Stimulated activated CD4-positive, alpha-beta T cell treated with anti-CD3 and anti-CD28 coated beads, Interleukin-15, amount 100 ng/mL, for 24 hours (primary cell): ENCODE data around the gene COX4I2.
"Not testable (repeated sequence)": the region's sequence is repeated elsewhere in the genome, so short reads cannot be mapped to it uniquely, and the experiment has no call there.

Experiments
- DNase-seq: peaks from one replicate; pipeline ENCODE4 v3.0.0-alpha.2; 2020

The COX4I2 gene

GRCh38 chr20:31608251-31608945 lies 29.3 kb upstream of the COX4I2 start:
- DNase-seq = no peak

- DNase-seq = not testable (repeated sequence)
Measured at GRCh38 chr20:31612271-31612640, 25.5 kb upstream of the COX4I2 start.

- no peak for DNase-seq
Measured at GRCh38 chr20:31615416-31615815, 22.3 kb upstream of the COX4I2 start.

GRCh38 chr20:31617432-31618104 lies 20.1 kb upstream of the COX4I2 start:
- DNase-seq = no peak

GRCh38 chr20:31620246-31620645 lies 17.5 kb upstream of the COX4I2 start:
- no peak for DNase-seq

- not testable (repeated sequence) for DNase-seq
Measured at GRCh38 chr20:31623123-31623505, 14.6 kb upstream of the COX4I2 start.

- not testable (repeated sequence) for DNase-seq
Measured at GRCh38 chr20:31626534-31626933, 11.2 kb upstream of the COX4I2 start.

GRCh38 chr20:31628057-31628456 lies 9.7 kb upstream of the COX4I2 start:
- DNase-seq = not testable (repeated sequence)

GRCh38 chr20:31630187-31630790 lies 7.4 kb upstream of the COX4I2 start:
- no peak for DNase-seq

- DNase-seq = no peak
Measured at GRCh38 chr20:31632548-31633338, 5.0 kb upstream of the COX4I2 start.

GRCh38 chr20:31633339-31633914 lies 4.3 kb upstream of the COX4I2 start:
- no peak for DNase-seq

- no peak for DNase-seq
Measured at GRCh38 chr20:31638317-31638716, 605 bp downstream of the COX4I2 start.

- DNase-seq = no peak
Measured at GRCh38 chr20:31638816-31639215, 1.1 kb downstream of the COX4I2 start.

GRCh38 chr20:31640259-31640658 lies 2.5 kb downstream of the COX4I2 start:
- DNase-seq = no peak

- no peak for DNase-seq
Measured at GRCh38 chr20:31641391-31641790, 3.7 kb downstream of the COX4I2 start.

- no peak for DNase-seq
Measured at GRCh38 chr20:31642837-31643236, 5.1 kb downstream of the COX4I2 start.

GRCh38 chr20:31643522-31643921 lies 5.8 kb downstream of the COX4I2 start:
- no peak for DNase-seq

GRCh38 chr20:31644701-31645100 lies 7.0 kb downstream of the COX4I2 start:
- DNase-seq = no peak

GRCh38 chr20:31648104-31648503 lies 10.4 kb downstream of the COX4I2 start:
- DNase-seq = not testable (repeated sequence)

- no peak for DNase-seq
Measured at GRCh38 chr20:31652917-31653396, 15.2 kb downstream of the COX4I2 start.

- DNase-seq = no peak
Measured at GRCh38 chr20:31653561-31653960, 15.8 kb downstream of the COX4I2 start.

GRCh38 chr20:31654534-31654933 lies 16.8 kb downstream of the COX4I2 start:
- no peak for DNase-seq
